Camera-type eye (tissue), 1 donor: ENCODE results near the gene RBMS3. TPM values are rescaled to one million over a fixed set of nuclear protein-coding genes. Genes with fewer than 3 reads are reported as not detected.

Source experiments
- total RNA-seq: library from RNA; depleted of rRNA; stranded (reverse); fragments of >200 nt; gene quantifications from one replicate; pipeline ENCODE4 v1.2.3, GENCODE V29; 2014

RBMS3 gene
- 59.9 TPM for total RNA-seq

DNA sequence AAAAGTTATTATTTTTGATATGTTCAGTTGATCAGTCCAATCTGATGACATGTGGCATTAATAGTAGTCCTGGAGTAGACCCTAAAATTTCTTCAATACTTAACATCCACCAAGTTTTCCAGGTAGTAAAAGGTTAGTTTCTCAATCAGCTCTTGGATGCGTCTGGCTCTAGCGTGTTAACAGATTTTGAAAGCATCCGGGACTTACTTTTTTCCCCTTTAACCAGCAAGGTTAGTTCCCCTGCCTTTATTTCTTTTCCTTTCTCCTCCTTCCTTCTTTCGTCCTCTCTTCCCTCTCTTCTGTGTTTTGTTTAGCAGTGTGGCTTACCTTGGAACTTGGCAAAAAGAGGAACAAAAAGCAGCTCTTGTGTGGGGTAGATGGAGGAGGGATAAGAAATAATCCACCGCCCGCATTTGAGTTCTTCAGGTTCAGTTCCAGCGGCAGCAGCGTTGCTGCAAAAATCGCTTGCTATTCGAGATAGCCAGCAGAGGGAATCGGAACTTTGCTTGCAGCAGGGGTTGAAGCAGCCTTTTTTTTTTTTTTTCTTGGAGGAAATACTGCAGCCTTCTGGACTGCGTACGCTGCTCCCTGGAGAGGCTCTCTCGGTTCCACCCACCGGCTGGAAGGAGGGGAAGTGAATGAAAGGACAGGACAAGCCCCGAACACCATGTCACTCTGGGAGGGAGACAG, at the start of gene RBMS3:
RBMS3 (plus strand) TSS at position 668 of the 690 bp plus-strand sequence.

